Testis (tissue), 3 donors: Measurements from ENCODE around the gene MED8. TPM values are rescaled to one million over a fixed set of nuclear protein-coding genes. Genes with fewer than 3 reads are reported as not detected.

Experiments
- DNase-seq: peaks from one replicate; pipeline ENCODE4 v3.0.0-alpha.2; 2019
- H3K27ac ChIP-seq, 2 donors: fragments of 200-600 bp; sonication (generic); one replicate each; pipeline ENCODE4 v1.5.1; 2019
- H3K27me3 ChIP-seq: fragments of 200-600 bp; sonication (generic); one replicate; pipeline ENCODE4 v1.5.1; 2019
- H3K36me3 ChIP-seq: fragments of 200-600 bp; sonication (generic); one replicate; pipeline ENCODE4 v1.5.1; 2017; ENCODE audit warnings: low read depth; ENCODE audit errors: missing control alignments
- H3K4me1 ChIP-seq: fragments of 200-600 bp; sonication (generic); one replicate; pipeline ENCODE4 v1.5.1; 2019
- H3K4me3 ChIP-seq, 2 donors: fragments of 200-600 bp; sonication (generic); one replicate each; pipeline ENCODE4 v1.5.1; 2017 to 2019
- H3K9me3 ChIP-seq: fragments of 200-600 bp; sonication (generic); one replicate; pipeline ENCODE4 v1.5.1; 2017
- POLR2A ChIP-seq: fragments of 450-650 bp; IDR thresholded peaks from one replicate; pipeline ENCODE4 v1.6.1; 2017; ENCODE audit warnings: antibody characterized with exemption, mild to moderate bottlenecking, moderate library complexity
- WGBS, 2 donors: methylation state at CpG; one replicate each; pipeline ENCODE4 v1.1.5; 2018; 5-methylcytosine and 5-hydroxymethylcytosine counted together
- intact Hi-C: fragments of 100-400 bp; cut with DNase I; formaldehyde crosslinking; loops from one replicate; pipeline ENCODE4 v1.15.1; 2023; ENCODE audit warnings: low total_unique reads
- polyA plus RNA-seq: library from polyadenylated mRNA; stranded (reverse); fragments of 350-450 nt; fragmentation: Illumina TruSeq; extraction: RNeasy Lipid Tissue Mini Kit (QIAGEN cat#74804); gene quantifications from one replicate; pipeline ENCODE4 v1.2.3, GENCODE V29; 2014; ENCODE audit warnings: low read depth, low replicate concordance; ENCODE audit not compliant: insufficient read depth
- total RNA-seq, 2 donors: library from RNA; depleted of rRNA; stranded (reverse); fragments of >200 nt; gene quantifications; one replicate each; pipeline ENCODE4 v1.2.3, GENCODE V29; 2016
- TF ChIP-seq, protein P1 (sequence below), 3 experiments: fragments of 450-650 bp in 2 of 3; fragments of 200-600 bp in 1 of 3; sonication (generic) in 1 of 3; IDR thresholded peaks; one replicate each; pipeline ENCODE4 v1.5.1; 2016 to 2019; ENCODE audit warnings: antibody characterized with exemption in 3 of 3, mild to moderate bottlenecking in 2 of 3, moderate library complexity in 1 of 3

MED8 gene
- total and polyA plus RNA-seq, 3 donors from 2014 or later: 43.2 to 49.4 (median 46.5) TPM

DNA sequence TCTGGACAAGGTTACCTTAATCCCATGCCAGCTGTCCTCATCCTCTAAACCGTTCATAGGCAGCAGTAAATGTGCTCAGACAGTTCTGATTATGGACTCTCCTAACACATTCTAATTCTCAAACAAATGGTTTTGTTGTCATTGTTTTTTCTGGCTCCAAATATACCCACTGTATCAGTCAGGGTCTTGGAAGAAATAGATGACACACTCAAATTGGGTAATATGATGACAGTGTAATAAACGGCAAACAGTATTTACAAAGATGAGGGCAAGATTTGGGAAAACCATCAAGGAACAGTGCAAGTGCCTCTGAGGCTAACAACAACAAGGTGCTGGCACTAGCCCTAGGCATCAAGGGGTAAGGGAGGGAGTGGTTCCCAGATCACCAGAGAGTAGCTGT is 35.1 kb downstream of the MED8 start:
- Histone ChIP-seq H3K36me3 (no peaks in the 10 kb centered on the region), H3K27ac (no peak overlapping the region), H3K4me3 (no peak overlapping the region), H3K9me3 (no peaks in the 10 kb centered on the region), H3K27me3 (no peaks in the 10 kb centered on the region), H3K4me1 (no peaks in the 10 kb centered on the region)
- DNase-seq: no peak
- 82 to 83% methylated on average over 2 of the region's 2 CpGs for WGBS, 2 donors
- TF ChIP-seq, protein P1, sequence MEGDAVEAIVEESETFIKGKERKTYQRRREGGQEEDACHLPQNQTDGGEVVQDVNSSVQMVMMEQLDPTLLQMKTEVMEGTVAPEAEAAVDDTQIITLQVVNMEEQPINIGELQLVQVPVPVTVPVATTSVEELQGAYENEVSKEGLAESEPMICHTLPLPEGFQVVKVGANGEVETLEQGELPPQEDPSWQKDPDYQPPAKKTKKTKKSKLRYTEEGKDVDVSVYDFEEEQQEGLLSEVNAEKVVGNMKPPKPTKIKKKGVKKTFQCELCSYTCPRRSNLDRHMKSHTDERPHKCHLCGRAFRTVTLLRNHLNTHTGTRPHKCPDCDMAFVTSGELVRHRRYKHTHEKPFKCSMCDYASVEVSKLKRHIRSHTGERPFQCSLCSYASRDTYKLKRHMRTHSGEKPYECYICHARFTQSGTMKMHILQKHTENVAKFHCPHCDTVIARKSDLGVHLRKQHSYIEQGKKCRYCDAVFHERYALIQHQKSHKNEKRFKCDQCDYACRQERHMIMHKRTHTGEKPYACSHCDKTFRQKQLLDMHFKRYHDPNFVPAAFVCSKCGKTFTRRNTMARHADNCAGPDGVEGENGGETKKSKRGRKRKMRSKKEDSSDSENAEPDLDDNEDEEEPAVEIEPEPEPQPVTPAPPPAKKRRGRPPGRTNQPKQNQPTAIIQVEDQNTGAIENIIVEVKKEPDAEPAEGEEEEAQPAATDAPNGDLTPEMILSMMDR (IDR thresholded peaks at IDR 0.05): no peak
- no peak for TF ChIP-seq POLR2A
- intact Hi-C loops: no loop called here

GRCh38 chr1:43352881-43353280 is 36.7 kb downstream of the MED8 start:
- WGBS, 2 donors: 59 to 71% methylated on average over 2 to 3 of the region's 3 CpGs
- no peak for DNase-seq
- intact Hi-C loops: no loop called here
- no peak for TF ChIP-seq POLR2A
- TF ChIP-seq, protein P1 (IDR thresholded peaks at IDR 0.05): no peak
- H3K27ac ChIP-seq: no peak overlapping the region
- no peaks in the 10 kb centered on the region for H3K4me1 ChIP-seq
- H3K27me3 ChIP-seq: no peaks in the 10 kb centered on the region
- H3K9me3 ChIP-seq: no peaks in the 10 kb centered on the region
- H3K4me3 ChIP-seq: no peak overlapping the region
- H3K36me3 ChIP-seq: no peaks in the 10 kb centered on the region

DNA sequence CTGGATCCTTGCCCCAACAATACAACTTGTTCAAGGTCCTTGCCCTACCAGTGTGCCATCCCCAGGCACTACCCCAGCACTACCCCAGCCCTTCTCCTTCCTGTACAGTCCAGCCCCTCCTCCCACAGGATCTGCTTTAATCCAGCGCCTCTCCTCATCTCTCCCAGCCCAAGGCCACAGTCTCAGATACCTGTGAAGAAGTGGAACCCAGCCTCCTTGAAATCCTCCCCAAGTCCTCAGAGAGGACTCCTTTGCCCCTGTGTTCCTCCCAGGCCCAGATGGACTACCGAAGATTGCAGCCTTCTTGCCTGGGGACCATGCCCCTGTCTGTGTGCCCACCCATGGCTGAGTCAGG is 37.3 kb downstream of the MED8 start:
- Histone ChIP-seq H3K36me3 (no peaks in the 10 kb centered on the region), H3K4me1 (no peaks in the 10 kb centered on the region), H3K9me3 (no peaks in the 10 kb centered on the region), H3K27ac (no peak overlapping the region), H3K4me3 (no peak overlapping the region), H3K27me3 (no peaks in the 10 kb centered on the region)
- DNase-seq: no peak
- intact Hi-C loops: no loop called here
- TF ChIP-seq, protein P1 (IDR thresholded peaks at IDR 0.05): no peak
- TF ChIP-seq POLR2A: no peak
- 90 to 94% methylated on average over 2 of the region's 2 CpGs for WGBS, 2 donors

DNA sequence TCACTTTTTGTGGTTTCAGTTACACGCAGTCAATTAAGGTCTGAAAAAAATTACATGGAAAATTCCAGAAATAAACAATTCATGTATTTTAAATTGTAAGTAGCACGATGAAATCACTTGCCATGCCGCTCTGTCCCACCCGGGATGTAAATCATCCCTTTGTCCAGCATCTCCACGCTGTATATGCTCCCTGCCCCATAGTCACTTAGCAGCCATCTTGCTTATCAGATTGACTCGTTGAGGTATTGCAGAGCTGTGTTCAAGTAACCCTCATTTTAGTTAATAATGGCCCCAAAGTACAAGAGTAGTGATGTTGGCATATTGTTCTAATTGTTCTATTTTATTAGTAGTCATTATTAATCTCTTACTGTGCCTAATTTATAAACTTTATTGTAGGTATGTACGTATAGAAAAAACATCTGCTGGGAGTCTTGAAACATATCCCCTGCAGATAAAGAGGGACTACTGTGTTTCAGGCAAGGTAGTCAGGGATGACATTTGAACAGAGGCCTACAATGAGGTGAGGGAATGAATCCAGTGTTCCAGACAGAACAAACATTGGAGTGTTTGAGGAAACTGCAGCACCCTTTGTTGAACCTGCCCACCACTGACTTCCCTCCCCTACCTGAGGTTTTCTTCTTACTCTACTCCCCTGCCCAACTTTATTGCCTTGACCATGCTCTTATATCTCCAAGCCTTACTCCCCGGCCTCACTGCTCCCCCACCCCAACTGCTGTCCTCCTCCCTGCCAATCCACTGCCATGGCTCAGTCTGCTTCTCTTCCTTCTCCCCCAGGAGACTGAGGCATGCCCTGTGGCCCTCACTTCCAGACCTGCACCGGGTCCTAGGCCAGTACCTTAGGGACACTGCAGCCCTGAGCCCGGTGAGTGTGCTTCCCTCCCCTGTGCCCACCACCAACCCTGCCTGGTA is 37.9 kb downstream of the MED8 start:
- no peaks in the 10 kb centered on the region for H3K36me3 ChIP-seq
- H3K27ac ChIP-seq: no peak overlapping the region
- no peaks in the 10 kb centered on the region for H3K9me3 ChIP-seq
- no peak for DNase-seq
- 87 to 93% methylated on average over 10 of the region's 10 CpGs for WGBS, 2 donors
- no peaks in the 10 kb centered on the region for H3K27me3 ChIP-seq
- no peak overlapping the region for H3K4me3 ChIP-seq
- TF ChIP-seq POLR2A: no peak
- TF ChIP-seq, protein P1 (IDR thresholded peaks at IDR 0.05): no peak
- H3K4me1 ChIP-seq: no peaks in the 10 kb centered on the region
- intact Hi-C loops: no loop called here

GRCh38 chr1:43350976-43351375 is 38.6 kb downstream of the MED8 start:
- DNase-seq: no peak
- Histone ChIP-seq H3K27ac (no peak overlapping the region), H3K27me3 (no peaks in the 10 kb centered on the region), H3K9me3 (no peaks in the 10 kb centered on the region), H3K4me3 (no peak overlapping the region), H3K36me3 (no peaks in the 10 kb centered on the region), H3K4me1 (no peaks in the 10 kb centered on the region)
- intact Hi-C loops: no loop called here
- WGBS, 2 donors: 97% methylated on average over 1 of the region's 1 CpG
- TF ChIP-seq POLR2A: no peak
- TF ChIP-seq, protein P1 (IDR thresholded peaks at IDR 0.05): no peak
